SK-N-SH (cell line): Measurements from ENCODE around the gene ADISSP. TPM values are rescaled to one million over a fixed set of nuclear protein-coding genes. Genes with fewer than 3 reads are reported as not detected.

Experiments
- CTCF ChIA-PET: fragments of 300-600, 350-600 bp; formaldehyde crosslinking; extraction: SDS; loops from one replicate; lab custom pipeline; 2021; lab: Yijun Ruan, JAX
- POLR2A ChIA-PET: fragments of 350-600 bp; sonication (Branson Sonifier 250); formaldehyde crosslinking; extraction: SDS; loops from one replicate; lab custom pipeline; 2020; ENCODE audit warnings: antibody characterized with exemption, inconsistent platforms; lab: Yijun Ruan, JAX
- DNase-seq: peaks from one replicate; pipeline ENCODE4 v3.0.0; 2012
- H2AFZ ChIP-seq: fragments of 200-600 bp; sonication (generic); 2 replicates; pipeline ENCODE4 v1.8.1; 2016; ENCODE audit warnings: antibody characterized with exemption, mild to moderate bottlenecking, low read depth
- H3F3A ChIP-seq: fragments of 200-600 bp; sonication (generic); replicated peaks from 2 replicates; pipeline ENCODE3; 2016; ENCODE audit warnings: antibody characterized with exemption, mild to moderate bottlenecking; ENCODE audit not compliant: insufficient read depth
- H3K27ac ChIP-seq, 2 experiments: fragments of 200-500 bp in 1 of 2; fragments of 200-600 bp in 1 of 2; sonication (Bioruptor generic) in 1 of 2; sonication (generic), shearing (Covaris generic) in 1 of 2; 2 replicates each; pipeline versions ENCODE4 v1.5.1 to v1.6.1; 2014 to 2016; ENCODE audit warnings: low read depth in 2 of 2, inconsistent platforms in 1 of 2, low read length in 1 of 2, mild to moderate bottlenecking in 1 of 2, mixed read lengths in 1 of 2
- H3K27me3 ChIP-seq: fragments of 200-600 bp; sonication (generic), shearing (Covaris generic); 2 replicates; pipeline ENCODE4 v1.6.1; 2016; ENCODE audit warnings: mixed run types; ENCODE audit not compliant: insufficient read depth
- H3K36me3 ChIP-seq, 2 experiments: fragments of 200-500 bp in 1 of 2; fragments of 200-600 bp in 1 of 2; sonication (Bioruptor generic) in 1 of 2; sonication (generic) in 1 of 2; replicated peaks in 1 of 2; 2 replicates each; pipeline versions ENCODE3 to v1.5.1; 2014 to 2016; ENCODE audit warnings: low read length in 1 of 2, mild to moderate bottlenecking in 1 of 2; ENCODE audit not compliant: insufficient read depth in 2 of 2, control insufficient read depth in 1 of 2
- H3K4me1 ChIP-seq, 2 experiments: fragments of 200-500 bp in 1 of 2; fragments of 200-600 bp in 1 of 2; sonication (Bioruptor generic) in 1 of 2; sonication (generic), shearing (Covaris generic) in 1 of 2; 2 replicates each; pipeline versions ENCODE4 v1.5.1 to v1.6.1; 2014 to 2016; ENCODE audit warnings: low read depth in 1 of 2, low read length in 1 of 2, mixed run types in 1 of 2; ENCODE audit not compliant: insufficient read depth in 2 of 2, control insufficient read depth in 1 of 2
- H3K4me2 ChIP-seq: fragments of 200-600 bp; sonication (generic), shearing (Covaris generic); 2 replicates; pipeline ENCODE4 v1.6.1; 2017; ENCODE audit warnings: mixed run types
- H3K4me3 ChIP-seq, 2 experiments: fragments of 200-500 bp in 1 of 2; fragments of 200-600 bp in 1 of 2; sonication (Bioruptor generic) in 1 of 2; sonication (generic), shearing (Covaris generic) in 1 of 2; 2 replicates each; pipeline versions ENCODE4 v1.5.1 to v1.8.1; 2014 to 2016; ENCODE audit warnings: low read depth in 2 of 2, inconsistent platforms in 1 of 2, low read length in 1 of 2, mild to moderate bottlenecking in 1 of 2, mixed read lengths in 1 of 2, moderate library complexity in 1 of 2
- H3K79me2 ChIP-seq: fragments of 200-600 bp; sonication (generic); 2 replicates; pipeline ENCODE4 v1.8.1; 2017; ENCODE audit warnings: mild to moderate bottlenecking; ENCODE audit not compliant: insufficient read depth
- H3K9ac ChIP-seq: fragments of 200-600 bp; sonication (generic); 2 replicates; pipeline ENCODE4 v1.6.1; 2017; ENCODE audit warnings: mixed run types
- H3K9me2 ChIP-seq: fragments of 200-600 bp; sonication (generic); 2 replicates; pipeline ENCODE4 v1.6.1; 2017; ENCODE audit warnings: mixed run types
- H3K9me3 ChIP-seq: fragments of 200-600 bp; sonication (generic); 2 replicates; pipeline ENCODE4 v1.6.1; 2017; ENCODE audit warnings: mixed run types, mild to moderate bottlenecking, moderate library complexity
- H4K20me1 ChIP-seq: fragments of 200-600 bp; sonication (generic); 2 replicates; pipeline ENCODE4 v1.6.1; 2017; ENCODE audit warnings: mild to moderate bottlenecking, mixed run types; ENCODE audit not compliant: insufficient read depth
- CHD2 ChIP-seq: fragments of 150-350 bp; IDR thresholded peaks from 2 replicates; pipeline ENCODE4 v1.6.1; 2018; ENCODE audit warnings: low read length; ENCODE audit not compliant: partially characterized antibody
- EZH2phosphoT487 ChIP-seq: fragments of 200-600 bp; sonication (generic); IDR thresholded peaks from 2 replicates; pipeline ENCODE4 v1.6.1; 2017; ENCODE audit warnings: low read depth, mixed run types, mild to moderate bottlenecking, antibody characterized with exemption, moderate library complexity, borderline replicate concordance
- FOSL2 ChIP-seq: IDR thresholded peaks from 2 replicates; pipeline ENCODE4 v1.4.0; 2012; ENCODE audit warnings: low read depth, mild to moderate bottlenecking, moderate library complexity, borderline replicate concordance
- GABPA ChIP-seq: IDR thresholded peaks from 2 replicates; pipeline ENCODE4 v1.4.0; 2012; ENCODE audit warnings: low read depth, mild to moderate bottlenecking
- MXI1 ChIP-seq: IDR thresholded peaks from 2 replicates; pipeline ENCODE4 v1.6.1; 2012; ENCODE audit warnings: mild to moderate bottlenecking, low read depth, low read length, improper control_type of control experiment
- RAD21 ChIP-seq: IDR thresholded peaks from 2 replicates; pipeline ENCODE4 v1.6.1; 2012; ENCODE audit warnings: mild to moderate bottlenecking, low read length
- RCOR1 ChIP-seq: fragments of 150-350 bp; IDR thresholded peaks from 2 replicates; pipeline ENCODE4 v1.6.1; 2017; ENCODE audit warnings: antibody characterized with exemption, low read length
- RXRA ChIP-seq: IDR thresholded peaks from 2 replicates; pipeline ENCODE4 v1.4.0; 2012; ENCODE audit warnings: low read depth, mild to moderate bottlenecking, borderline replicate concordance
- SMC3 ChIP-seq: IDR thresholded peaks from 2 replicates; pipeline ENCODE4 v1.6.1; 2012; ENCODE audit warnings: low read depth, low read length, improper control_type of control experiment
- TAF1 ChIP-seq: IDR thresholded peaks from 2 replicates; pipeline ENCODE4 v1.6.1; 2012; ENCODE audit warnings: low read depth, mild to moderate bottlenecking, low read length, moderate library complexity, borderline replicate concordance
- TCF12 ChIP-seq: IDR thresholded peaks from 2 replicates; pipeline ENCODE4 v1.4.0; 2012
- TEAD4 ChIP-seq: IDR thresholded peaks from 2 replicates; pipeline ENCODE4 v1.4.0; 2012; ENCODE audit warnings: mild to moderate bottlenecking, borderline replicate concordance; ENCODE audit not compliant: insufficient read depth
- YY1 ChIP-seq: IDR thresholded peaks from 2 replicates; pipeline ENCODE4 v1.4.0; 2012; ENCODE audit warnings: low read depth, mild to moderate bottlenecking
- WGBS: methylation state at CpG from one replicate; pipeline ENCODE4 v1.1.6; 2017; ENCODE audit warnings: low lambda C conversion rate; 5-methylcytosine and 5-hydroxymethylcytosine counted together
- polyA plus RNA-seq, 3 experiments: library from polyadenylated mRNA; depleted of rRNA; stranded (reverse); fragments of >200 nt; gene quantifications; 2 replicates each; pipeline ENCODE4 v1.2.3, GENCODE V29; 2012
- TF ChIP-seq, protein P1 (sequence below): fragments of 150-350 bp; IDR thresholded peaks from 2 replicates; pipeline ENCODE4 v1.6.1; 2017; ENCODE audit warnings: antibody characterized with exemption, low read length, low read depth, borderline replicate concordance
- TF ChIP-seq, protein P2 (sequence below): IDR thresholded peaks from 2 replicates; pipeline ENCODE4 v1.4.0; 2012; ENCODE audit warnings: low read depth, borderline replicate concordance
- TF ChIP-seq, protein P3 (sequence below): IDR thresholded peaks from 2 replicates; pipeline ENCODE4 v1.4.0; 2012; ENCODE audit warnings: low read depth, borderline replicate concordance
- TF ChIP-seq, protein P4 (sequence below): IDR thresholded peaks from 2 replicates; pipeline ENCODE4 v1.6.1; 2012; ENCODE audit warnings: mild to moderate bottlenecking, low read depth, low read length, moderate library complexity
- TF ChIP-seq, protein P5 (sequence below): fragments of 150-350 bp; IDR thresholded peaks from 2 replicates; pipeline ENCODE4 v1.6.1; 2016; ENCODE audit warnings: mild to moderate bottlenecking, low read depth, low read length
- TF ChIP-seq, protein P6 (sequence below): IDR thresholded peaks from 2 replicates; pipeline ENCODE4 v1.4.0; 2012; ENCODE audit warnings: low read depth

ADISSP gene
- polyA plus RNA-seq, 1 of the 3 experiments (the other 2 are of a cell fraction): 73.9 TPM

DNA sequence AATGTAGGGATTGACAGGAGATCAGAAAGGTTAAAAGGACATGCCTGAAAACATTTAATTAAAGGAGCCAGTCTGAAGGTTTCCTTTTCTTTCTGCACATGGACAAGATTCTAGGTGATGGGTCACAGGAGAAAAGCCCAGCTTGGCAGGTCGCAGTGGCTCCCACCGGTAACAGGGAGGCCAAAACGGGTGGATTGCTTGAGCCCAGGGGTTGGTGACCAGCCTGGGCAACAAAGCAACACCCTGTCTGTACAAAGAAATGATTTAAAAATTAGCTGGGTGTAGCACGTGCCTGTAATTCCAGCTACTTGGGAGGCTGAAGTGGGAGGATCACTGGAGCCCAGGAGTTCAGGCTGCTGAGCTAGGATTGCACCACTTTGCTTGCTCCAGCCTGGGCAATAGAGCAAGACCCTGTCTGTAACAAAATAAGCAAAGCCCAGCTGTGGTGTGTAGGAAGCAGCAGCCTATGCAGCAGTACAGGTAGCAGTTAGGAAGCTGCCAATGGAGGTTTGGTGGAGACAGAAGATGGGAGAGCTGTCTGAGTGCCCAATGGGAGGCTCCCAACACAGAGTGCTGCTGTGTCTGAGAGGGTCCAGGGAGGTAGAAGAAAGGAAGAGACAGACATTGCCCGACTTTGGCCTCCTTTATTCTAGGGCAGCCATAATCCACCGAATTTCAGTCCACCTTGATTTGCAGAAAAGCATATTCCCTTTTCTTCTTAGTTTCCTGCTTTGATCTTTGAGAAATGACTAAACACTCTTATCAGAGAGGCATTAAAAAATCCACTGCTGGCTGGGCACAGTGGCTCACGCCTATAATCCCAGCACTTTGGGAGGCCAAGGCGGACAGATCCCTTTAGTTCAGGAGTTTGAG lies 45.7 kb upstream of the ADISSP start:
- Histone ChIP-seq H3K4me1 (peaks cover 11 to 25% of the 10 kb centered on the region in 2 experiments), H3K9me2 (no peaks in the 10 kb centered on the region), H3K27me3 (no peaks in the 10 kb centered on the region), H3K36me3 (no peaks in the 10 kb centered on the region), H3K79me2 (peaks cover 20% of the 10 kb centered on the region), H3K9me3 (no peaks in the 10 kb centered on the region), H4K20me1 (no peaks in the 10 kb centered on the region), H3K9ac (no peak overlapping the region; the same call in 1 of the 2 replicates), H3K4me3 (no peak overlapping the region), H3F3A (peaks cover 25% of the 10 kb centered on the region), H3K4me2 (no peak overlapping the region), H3K27ac (peak overlapping the region; percentile 18 to 97; a peak in 1 of 4 replicates), H2AFZ (no peak overlapping the region)
- POLR2A ChIA-PET: interaction anchor here (1.2 kb wide), 1 partner anchor 26 kb away, joined by 4 read pairs; no protein-coding TSS in a partner anchor
- no peak for DNase-seq
- CTCF ChIA-PET: interaction anchor here (0.6 to 6.6 kb wide), 5 partner anchors 7 to 44 kb away, joined by 3 to 61 read pairs (median 11); partner anchors contain the start of genes AP5S1, CDC25B and CENPB
- 77% methylated on average over 8 of the region's 8 CpGs for WGBS
- no peak for TF ChIP-seq GABPA
- TF ChIP-seq TEAD4: no peak
- no peak for TF ChIP-seq RAD21
- TF ChIP-seq CHD2: no peak
- TF ChIP-seq TCF12: no peak
- TF ChIP-seq, protein P1, sequence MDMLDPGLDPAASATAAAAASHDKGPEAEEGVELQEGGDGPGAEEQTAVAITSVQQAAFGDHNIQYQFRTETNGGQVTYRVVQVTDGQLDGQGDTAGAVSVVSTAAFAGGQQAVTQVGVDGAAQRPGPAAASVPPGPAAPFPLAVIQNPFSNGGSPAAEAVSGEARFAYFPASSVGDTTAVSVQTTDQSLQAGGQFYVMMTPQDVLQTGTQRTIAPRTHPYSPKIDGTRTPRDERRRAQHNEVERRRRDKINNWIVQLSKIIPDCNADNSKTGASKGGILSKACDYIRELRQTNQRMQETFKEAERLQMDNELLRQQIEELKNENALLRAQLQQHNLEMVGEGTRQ: no peak
- TF ChIP-seq, protein P2, sequence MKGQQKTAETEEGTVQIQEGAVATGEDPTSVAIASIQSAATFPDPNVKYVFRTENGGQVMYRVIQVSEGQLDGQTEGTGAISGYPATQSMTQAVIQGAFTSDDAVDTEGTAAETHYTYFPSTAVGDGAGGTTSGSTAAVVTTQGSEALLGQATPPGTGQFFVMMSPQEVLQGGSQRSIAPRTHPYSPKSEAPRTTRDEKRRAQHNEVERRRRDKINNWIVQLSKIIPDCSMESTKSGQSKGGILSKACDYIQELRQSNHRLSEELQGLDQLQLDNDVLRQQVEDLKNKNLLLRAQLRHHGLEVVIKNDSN: no peak
- TF ChIP-seq, protein P3, sequence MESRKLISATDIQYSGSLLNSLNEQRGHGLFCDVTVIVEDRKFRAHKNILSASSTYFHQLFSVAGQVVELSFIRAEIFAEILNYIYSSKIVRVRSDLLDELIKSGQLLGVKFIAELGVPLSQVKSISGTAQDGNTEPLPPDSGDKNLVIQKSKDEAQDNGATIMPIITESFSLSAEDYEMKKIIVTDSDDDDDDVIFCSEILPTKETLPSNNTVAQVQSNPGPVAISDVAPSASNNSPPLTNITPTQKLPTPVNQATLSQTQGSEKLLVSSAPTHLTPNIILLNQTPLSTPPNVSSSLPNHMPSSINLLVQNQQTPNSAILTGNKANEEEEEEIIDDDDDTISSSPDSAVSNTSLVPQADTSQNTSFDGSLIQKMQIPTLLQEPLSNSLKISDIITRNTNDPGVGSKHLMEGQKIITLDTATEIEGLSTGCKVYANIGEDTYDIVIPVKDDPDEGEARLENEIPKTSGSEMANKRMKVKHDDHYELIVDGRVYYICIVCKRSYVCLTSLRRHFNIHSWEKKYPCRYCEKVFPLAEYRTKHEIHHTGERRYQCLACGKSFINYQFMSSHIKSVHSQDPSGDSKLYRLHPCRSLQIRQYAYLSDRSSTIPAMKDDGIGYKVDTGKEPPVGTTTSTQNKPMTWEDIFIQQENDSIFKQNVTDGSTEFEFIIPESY: no peak
- TF ChIP-seq, protein P4, sequence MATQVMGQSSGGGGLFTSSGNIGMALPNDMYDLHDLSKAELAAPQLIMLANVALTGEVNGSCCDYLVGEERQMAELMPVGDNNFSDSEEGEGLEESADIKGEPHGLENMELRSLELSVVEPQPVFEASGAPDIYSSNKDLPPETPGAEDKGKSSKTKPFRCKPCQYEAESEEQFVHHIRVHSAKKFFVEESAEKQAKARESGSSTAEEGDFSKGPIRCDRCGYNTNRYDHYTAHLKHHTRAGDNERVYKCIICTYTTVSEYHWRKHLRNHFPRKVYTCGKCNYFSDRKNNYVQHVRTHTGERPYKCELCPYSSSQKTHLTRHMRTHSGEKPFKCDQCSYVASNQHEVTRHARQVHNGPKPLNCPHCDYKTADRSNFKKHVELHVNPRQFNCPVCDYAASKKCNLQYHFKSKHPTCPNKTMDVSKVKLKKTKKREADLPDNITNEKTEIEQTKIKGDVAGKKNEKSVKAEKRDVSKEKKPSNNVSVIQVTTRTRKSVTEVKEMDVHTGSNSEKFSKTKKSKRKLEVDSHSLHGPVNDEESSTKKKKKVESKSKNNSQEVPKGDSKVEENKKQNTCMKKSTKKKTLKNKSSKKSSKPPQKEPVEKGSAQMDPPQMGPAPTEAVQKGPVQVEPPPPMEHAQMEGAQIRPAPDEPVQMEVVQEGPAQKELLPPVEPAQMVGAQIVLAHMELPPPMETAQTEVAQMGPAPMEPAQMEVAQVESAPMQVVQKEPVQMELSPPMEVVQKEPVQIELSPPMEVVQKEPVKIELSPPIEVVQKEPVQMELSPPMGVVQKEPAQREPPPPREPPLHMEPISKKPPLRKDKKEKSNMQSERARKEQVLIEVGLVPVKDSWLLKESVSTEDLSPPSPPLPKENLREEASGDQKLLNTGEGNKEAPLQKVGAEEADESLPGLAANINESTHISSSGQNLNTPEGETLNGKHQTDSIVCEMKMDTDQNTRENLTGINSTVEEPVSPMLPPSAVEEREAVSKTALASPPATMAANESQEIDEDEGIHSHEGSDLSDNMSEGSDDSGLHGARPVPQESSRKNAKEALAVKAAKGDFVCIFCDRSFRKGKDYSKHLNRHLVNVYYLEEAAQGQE: no peak
- TF ChIP-seq RCOR1: no peak
- TF ChIP-seq, protein P5, sequence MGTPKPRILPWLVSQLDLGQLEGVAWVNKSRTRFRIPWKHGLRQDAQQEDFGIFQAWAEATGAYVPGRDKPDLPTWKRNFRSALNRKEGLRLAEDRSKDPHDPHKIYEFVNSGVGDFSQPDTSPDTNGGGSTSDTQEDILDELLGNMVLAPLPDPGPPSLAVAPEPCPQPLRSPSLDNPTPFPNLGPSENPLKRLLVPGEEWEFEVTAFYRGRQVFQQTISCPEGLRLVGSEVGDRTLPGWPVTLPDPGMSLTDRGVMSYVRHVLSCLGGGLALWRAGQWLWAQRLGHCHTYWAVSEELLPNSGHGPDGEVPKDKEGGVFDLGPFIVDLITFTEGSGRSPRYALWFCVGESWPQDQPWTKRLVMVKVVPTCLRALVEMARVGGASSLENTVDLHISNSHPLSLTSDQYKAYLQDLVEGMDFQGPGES: no peak
- TF ChIP-seq MXI1: no peak
- no peak for TF ChIP-seq YY1
- TF ChIP-seq, protein P6, sequence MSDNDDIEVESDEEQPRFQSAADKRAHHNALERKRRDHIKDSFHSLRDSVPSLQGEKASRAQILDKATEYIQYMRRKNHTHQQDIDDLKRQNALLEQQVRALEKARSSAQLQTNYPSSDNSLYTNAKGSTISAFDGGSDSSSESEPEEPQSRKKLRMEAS: no peak
- no peak for TF ChIP-seq RXRA
- no peak for TF ChIP-seq SMC3
- TF ChIP-seq TAF1: no peak
- TF ChIP-seq FOSL2: no peak
- no peak for TF ChIP-seq EZH2phosphoT487
